ENCODE data around the gene PIK3R4.

GRCh38 chr3:130757611-130758150, 11.1 kb upstream of the PIK3R4 start:
- TF ChIP-seq, protein P1, sequence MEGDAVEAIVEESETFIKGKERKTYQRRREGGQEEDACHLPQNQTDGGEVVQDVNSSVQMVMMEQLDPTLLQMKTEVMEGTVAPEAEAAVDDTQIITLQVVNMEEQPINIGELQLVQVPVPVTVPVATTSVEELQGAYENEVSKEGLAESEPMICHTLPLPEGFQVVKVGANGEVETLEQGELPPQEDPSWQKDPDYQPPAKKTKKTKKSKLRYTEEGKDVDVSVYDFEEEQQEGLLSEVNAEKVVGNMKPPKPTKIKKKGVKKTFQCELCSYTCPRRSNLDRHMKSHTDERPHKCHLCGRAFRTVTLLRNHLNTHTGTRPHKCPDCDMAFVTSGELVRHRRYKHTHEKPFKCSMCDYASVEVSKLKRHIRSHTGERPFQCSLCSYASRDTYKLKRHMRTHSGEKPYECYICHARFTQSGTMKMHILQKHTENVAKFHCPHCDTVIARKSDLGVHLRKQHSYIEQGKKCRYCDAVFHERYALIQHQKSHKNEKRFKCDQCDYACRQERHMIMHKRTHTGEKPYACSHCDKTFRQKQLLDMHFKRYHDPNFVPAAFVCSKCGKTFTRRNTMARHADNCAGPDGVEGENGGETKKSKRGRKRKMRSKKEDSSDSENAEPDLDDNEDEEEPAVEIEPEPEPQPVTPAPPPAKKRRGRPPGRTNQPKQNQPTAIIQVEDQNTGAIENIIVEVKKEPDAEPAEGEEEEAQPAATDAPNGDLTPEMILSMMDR (IDR thresholded peaks at IDR 0.05; ENCODE audit: low read depth, low read length, missing input control): no peak
- TF ChIP-seq, protein P2, sequence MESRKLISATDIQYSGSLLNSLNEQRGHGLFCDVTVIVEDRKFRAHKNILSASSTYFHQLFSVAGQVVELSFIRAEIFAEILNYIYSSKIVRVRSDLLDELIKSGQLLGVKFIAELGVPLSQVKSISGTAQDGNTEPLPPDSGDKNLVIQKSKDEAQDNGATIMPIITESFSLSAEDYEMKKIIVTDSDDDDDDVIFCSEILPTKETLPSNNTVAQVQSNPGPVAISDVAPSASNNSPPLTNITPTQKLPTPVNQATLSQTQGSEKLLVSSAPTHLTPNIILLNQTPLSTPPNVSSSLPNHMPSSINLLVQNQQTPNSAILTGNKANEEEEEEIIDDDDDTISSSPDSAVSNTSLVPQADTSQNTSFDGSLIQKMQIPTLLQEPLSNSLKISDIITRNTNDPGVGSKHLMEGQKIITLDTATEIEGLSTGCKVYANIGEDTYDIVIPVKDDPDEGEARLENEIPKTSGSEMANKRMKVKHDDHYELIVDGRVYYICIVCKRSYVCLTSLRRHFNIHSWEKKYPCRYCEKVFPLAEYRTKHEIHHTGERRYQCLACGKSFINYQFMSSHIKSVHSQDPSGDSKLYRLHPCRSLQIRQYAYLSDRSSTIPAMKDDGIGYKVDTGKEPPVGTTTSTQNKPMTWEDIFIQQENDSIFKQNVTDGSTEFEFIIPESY (IDR thresholded peaks at IDR 0.05): no peak
